HG02870 (cell line): ENCODE results near the gene KAT6B.

Experiments used
- ATAC-seq: cut with Tn5 transposase; IDR thresholded peaks from one replicate; pipeline ENCODE4 v1.9.1; 2021; ENCODE audit warnings: mild to moderate bottlenecking, moderate library complexity; ENCODE audit not compliant: unreplicated experiment

The KAT6B gene

DNA sequence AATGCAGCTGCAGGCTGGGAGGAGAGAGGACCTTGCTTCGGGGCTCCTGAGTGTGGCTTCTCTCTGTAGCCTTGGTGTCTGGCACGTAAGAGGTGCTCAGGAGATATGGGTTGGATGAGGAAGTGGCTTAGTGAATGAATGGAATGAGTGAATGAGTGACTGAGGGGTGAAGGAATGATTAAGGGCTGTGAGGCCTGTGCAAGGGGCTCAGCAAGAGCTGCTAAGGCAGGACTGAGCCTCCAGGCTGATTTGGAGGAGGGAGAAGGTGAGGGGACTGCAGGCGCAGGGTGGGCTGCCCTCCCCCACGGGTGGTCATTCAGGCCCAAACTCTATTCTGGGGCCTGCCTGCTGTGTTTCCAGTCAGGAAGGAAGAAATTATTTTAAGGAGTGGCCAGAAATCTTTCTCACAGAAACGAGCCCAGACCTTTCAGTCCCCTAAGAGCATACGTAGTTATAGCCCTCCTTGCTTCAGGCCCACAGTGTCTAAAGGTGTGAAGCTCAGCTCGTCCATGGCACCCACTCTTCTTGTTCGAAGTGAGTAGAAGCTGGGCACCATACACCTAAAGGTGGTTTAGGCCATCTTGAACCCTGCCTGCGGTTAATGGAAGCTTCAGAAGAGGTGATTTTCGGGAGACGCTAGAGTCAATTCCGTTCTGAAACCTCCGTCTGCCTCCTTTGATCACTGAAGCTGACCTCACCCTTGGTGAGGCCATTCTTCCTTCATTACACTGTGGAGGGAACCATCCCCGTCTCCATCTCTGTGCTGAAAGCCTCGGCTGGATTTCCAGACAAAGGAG is 235.5 kb downstream of the KAT6B start:
- ATAC-seq, result peak; percentile 55

GRCh38 chr10:75062506-75063299 is 236.3 kb downstream of the KAT6B start:
- ATAC-seq, result no peak

DNA sequence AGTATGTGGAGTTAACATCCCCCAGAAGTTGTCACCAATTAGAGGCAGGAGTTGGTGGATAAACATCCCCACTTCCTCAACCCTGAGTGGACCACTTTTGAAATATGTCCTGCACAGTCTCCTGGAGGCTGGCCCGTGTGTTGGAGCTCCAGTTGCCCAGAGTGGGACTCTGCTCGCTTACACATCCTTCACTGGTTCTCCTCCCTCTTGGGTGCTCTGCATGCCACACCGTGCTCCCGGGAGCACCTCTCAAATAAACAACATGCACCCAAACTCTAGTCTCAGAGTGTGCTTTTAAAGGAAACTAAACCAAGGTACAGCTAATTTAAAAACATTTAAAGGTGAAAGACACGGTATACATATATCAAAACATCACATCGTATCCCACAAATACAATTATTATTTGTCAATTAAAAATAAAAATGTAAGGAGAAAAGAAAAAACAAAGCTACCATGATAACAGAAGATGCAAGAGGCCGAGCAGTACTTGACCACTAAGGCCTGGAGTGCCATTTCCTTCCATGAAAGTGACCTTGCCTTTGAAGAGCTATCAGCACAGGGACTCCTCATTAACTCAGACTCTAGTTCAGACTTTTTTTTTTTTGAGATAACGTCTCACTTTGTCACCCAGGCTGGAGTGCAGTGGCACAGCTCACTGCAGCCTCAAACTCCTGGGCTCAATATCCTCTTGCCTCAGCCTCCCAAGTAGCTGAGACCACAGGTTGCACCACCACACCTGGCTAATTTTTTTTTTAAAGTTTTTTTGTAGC is 237.2 kb downstream of the KAT6B start:
- ATAC-seq, result no peak

- no peak for ATAC-seq
Measured at GRCh38 chr10:75065076-75065475, 238.7 kb downstream of the KAT6B start.

- ATAC-seq, result no peak
Measured at GRCh38 chr10:75066271-75066670, 239.9 kb downstream of the KAT6B start.

DNA sequence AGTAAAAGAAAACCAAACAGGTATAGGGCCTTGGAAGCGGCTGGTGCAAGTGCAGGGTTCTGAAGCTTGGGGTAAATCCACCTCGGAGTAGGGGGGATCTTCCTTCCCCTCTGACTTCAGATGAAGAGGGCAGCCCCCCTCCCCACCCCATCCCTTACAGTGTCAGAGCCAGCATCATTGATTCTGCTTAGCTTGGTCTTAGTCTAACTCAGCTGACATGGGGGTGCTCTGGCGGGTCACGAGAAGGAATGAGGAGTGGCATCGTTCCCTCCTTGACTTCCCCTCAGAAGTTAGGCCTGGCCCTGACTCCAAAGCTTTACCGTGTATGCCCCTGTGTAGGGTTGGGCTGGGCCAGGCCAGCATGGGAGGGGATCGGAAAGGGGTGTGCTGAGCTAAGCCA is 240.9 kb downstream of the KAT6B start:
- ATAC-seq, result no peak

GRCh38 chr10:75068523-75068922 is 242.1 kb downstream of the KAT6B start:
- ATAC-seq, result no peak

- ATAC-seq, result no peak
Measured at GRCh38 chr10:75070476-75070875, 244.1 kb downstream of the KAT6B start.

DNA sequence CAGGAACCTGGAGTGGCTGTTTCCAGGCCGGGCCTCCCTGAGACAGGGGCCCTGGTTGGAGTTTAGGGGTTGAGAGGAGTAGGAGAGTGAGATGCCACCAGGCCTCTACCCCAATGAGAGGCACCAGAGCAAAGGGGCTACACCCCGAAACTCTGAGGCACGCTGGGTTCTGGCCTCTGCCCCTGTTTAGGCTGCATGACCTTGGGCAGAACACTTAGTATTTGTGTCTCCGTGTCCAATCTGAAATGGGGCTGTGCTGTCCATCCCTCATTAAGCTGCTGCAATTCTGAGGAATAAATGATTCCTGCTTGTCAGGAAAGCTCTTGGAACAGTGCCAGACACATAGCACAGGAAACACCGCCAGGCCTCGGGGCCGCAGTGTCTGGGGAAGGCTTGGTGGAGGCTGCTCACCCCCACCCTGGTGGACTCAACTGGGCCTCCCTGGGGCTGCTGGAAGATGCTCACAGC is 244.6 kb downstream of the KAT6B start:
- no peak for ATAC-seq

GRCh38 chr10:75071756-75072155 is 245.4 kb downstream of the KAT6B start:
- ATAC-seq, result no peak

- no peak for ATAC-seq
Measured at GRCh38 chr10:75072727-75073126, 246.3 kb downstream of the KAT6B start.

DNA sequence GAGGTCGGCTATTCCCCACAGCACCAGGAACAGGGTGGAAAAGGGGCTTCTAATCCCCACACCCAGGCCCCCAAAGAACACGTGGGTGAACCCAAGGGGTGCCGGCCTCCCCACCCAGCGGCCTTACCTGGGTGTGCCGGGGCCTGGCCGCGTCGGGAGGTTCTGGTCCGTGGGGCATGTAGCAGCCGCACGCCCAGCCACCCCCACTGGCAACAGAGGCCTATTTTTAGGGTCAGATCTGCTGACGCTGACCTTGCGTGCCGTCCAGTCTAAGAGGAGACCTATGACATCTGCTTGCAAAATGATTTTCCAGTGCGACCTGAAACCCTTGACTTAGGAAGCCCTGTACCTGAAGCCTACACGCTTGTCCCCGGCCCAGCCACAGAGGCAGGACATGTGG is 247.0 kb downstream of the KAT6B start:
- ATAC-seq, result no peak

GRCh38 chr10:75074711-75075445 is 248.5 kb downstream of the KAT6B start:
- no peak for ATAC-seq

- no peak for ATAC-seq
Measured at GRCh38 chr10:75076348-75076747, 249.9 kb downstream of the KAT6B start.

DNA sequence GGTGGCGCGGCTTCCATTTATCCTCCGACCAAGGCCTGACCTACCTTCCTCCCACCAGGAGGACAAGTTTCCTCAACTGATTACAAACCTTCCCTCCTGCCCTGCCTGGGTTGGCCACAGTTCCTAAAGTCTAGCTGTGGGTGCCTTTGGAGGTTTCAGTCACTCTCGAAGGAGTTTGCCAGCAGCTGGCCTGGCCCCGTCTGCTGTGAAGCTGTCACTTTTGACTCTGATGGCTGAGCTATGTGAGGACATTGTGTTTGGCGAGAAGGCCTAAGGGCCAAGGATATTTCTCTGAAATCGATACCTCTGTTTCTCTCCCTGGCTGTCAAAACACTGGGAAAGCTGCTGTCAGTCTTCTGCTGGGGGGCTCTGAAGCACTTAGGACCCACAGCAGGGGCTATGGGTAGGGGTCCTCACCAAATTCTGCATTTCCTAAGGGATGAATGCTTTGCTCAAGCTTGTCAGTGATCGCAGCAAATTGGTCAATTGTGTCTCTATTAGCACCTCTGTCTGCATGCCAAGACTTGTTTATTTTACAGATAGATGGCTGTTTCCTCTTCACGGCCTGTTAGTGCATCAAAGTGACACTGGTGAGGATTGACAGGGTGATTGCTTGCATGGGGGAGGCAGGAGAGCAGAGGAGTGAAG is 253.2 kb downstream of the KAT6B start:
- no peak for ATAC-seq

GRCh38 chr10:75080554-75080953 is 254.2 kb downstream of the KAT6B start:
- ATAC-seq, result no peak

GRCh38 chr10:75081379-75081778 is 255.0 kb downstream of the KAT6B start:
- no peak for ATAC-seq
